OCI-LY1 (cell line): ENCODE results near the gene TNIP2.

Experiments
- CTCF ChIP-seq: fragments of 200-600 bp; sonication (generic), shearing (Covaris generic); IDR thresholded peaks from 2 replicates; pipeline ENCODE4 v1.5.1; 2017; ENCODE audit warnings: mild to moderate bottlenecking, antibody characterized with exemption, low read length, moderate library complexity, mixed read lengths
- EZH2 ChIP-seq: fragments of 200-600 bp; sonication (generic), shearing (Covaris generic); IDR thresholded peaks from 2 replicates; pipeline ENCODE4 v1.8.0; 2017; ENCODE audit warnings: borderline replicate concordance, mixed run types, mild to moderate bottlenecking, antibody characterized with exemption, low read length, moderate library complexity, mixed read lengths

- TF ChIP-seq CTCF: no peak
- no peak for TF ChIP-seq EZH2
These were observed 29.5 kb upstream of the TNIP2 start for GRCh38 chr4:2785613-2786012.
